Neural progenitor cell (in vitro differentiated cells): Measurements from ENCODE around the gene UBE3D. TPM values are rescaled to one million over a fixed set of nuclear protein-coding genes. Genes with fewer than 3 reads are reported as not detected.
"Not testable (repeated sequence)": the region's sequence is repeated elsewhere in the genome, so short reads cannot be mapped to it uniquely, and the experiment has no call there.

Source experiments
- DNase-seq: peaks from one replicate; pipeline ENCODE4 v3.0.0-alpha.2; 2016; ENCODE audit warnings: low spot score
- H2AFZ ChIP-seq: fragments of 200-600 bp; sonication (generic); replicated peaks from 2 replicates; pipeline ENCODE4 v1.6.1; 2016; ENCODE audit warnings: antibody characterized with exemption
- H3F3A ChIP-seq: fragments of 200-600 bp; sonication (generic); 2 replicates; pipeline ENCODE4 v1.6.1; 2016; ENCODE audit warnings: antibody characterized with exemption, low read depth
- H3K27ac ChIP-seq: fragments of 200-600 bp; sonication (generic); 2 replicates; pipeline ENCODE4 v1.5.1; 2016; ENCODE audit warnings: mild to moderate bottlenecking
- H3K27me3 ChIP-seq: fragments of 200-600 bp; sonication (generic); 2 replicates; pipeline ENCODE4 v1.6.1; 2016; ENCODE audit warnings: mild to moderate bottlenecking, moderate library complexity
- H3K36me3 ChIP-seq: fragments of 200-600 bp; sonication (generic); 2 replicates; pipeline ENCODE4 v1.5.1; 2016
- H3K4me1 ChIP-seq: fragments of 200-600 bp; sonication (generic); 2 replicates; pipeline ENCODE4 v1.6.1; 2016; ENCODE audit warnings: mixed run types
- H3K4me2 ChIP-seq: fragments of 200-600 bp; sonication (generic); 2 replicates; pipeline ENCODE4 v1.6.1; 2016
- H3K4me3 ChIP-seq: fragments of 200-600 bp; sonication (generic); 2 replicates; pipeline ENCODE4 v1.5.1; 2016
- H3K79me2 ChIP-seq: fragments of 200-600 bp; sonication (generic); 2 replicates; pipeline ENCODE4 v1.6.1; 2016; ENCODE audit warnings: low read depth
- H3K9ac ChIP-seq: fragments of 200-600 bp; sonication (generic); 2 replicates; pipeline ENCODE4 v1.6.1; 2016
- H3K9me3 ChIP-seq: fragments of 200-600 bp; sonication (generic); 2 replicates; pipeline ENCODE4 v1.5.1; 2016; ENCODE audit warnings: low read depth
- H4K20me1 ChIP-seq: fragments of 200-600 bp; sonication (generic); 2 replicates; pipeline ENCODE4 v1.6.1; 2016; ENCODE audit warnings: low read depth
- H3K27ac Mint-ChIP-seq: 3 replicates; pipeline ENCODE4 v1.8.0; 2021; ENCODE audit warnings: mixed read lengths
- H3K27me3 Mint-ChIP-seq: 2 replicates; pipeline ENCODE4 v1.8.0; 2022; ENCODE audit warnings: low read depth, mild to moderate bottlenecking, inconsistent platforms, moderate library complexity, mixed read lengths; ENCODE audit not compliant: insufficient read depth
- H3K36me3 Mint-ChIP-seq: 3 replicates; pipeline ENCODE4 v1.8.0; 2021; ENCODE audit warnings: mixed read lengths
- H3K4me1 Mint-ChIP-seq: 3 replicates; pipeline ENCODE4 v1.8.0; 2021; ENCODE audit warnings: mixed read lengths
- H3K4me3 Mint-ChIP-seq: 3 replicates; pipeline ENCODE4 v1.8.0; 2021; ENCODE audit warnings: mild to moderate bottlenecking, moderate library complexity, mixed read lengths
- H3K9me3 Mint-ChIP-seq: 3 replicates; pipeline ENCODE4 v1.8.0; 2020; ENCODE audit warnings: mixed read lengths
- CTCF ChIP-seq: fragments of 200-600 bp; sonication (generic); IDR thresholded peaks from 2 replicates; pipeline ENCODE4 v1.5.1; 2017; ENCODE audit warnings: antibody characterized with exemption, mild to moderate bottlenecking
- EZH2 ChIP-seq: fragments of 200-600 bp; sonication (generic); IDR thresholded peaks from 2 replicates; pipeline ENCODE4 v1.6.1; 2017; ENCODE audit warnings: antibody characterized with exemption, mild to moderate bottlenecking, moderate library complexity
- EZH2phosphoT487 ChIP-seq: fragments of 200-600 bp; sonication (generic); IDR thresholded peaks from 2 replicates; pipeline ENCODE4 v1.6.1; 2017; ENCODE audit warnings: antibody characterized with exemption
- total RNA-seq: library from RNA; depleted of rRNA; stranded (reverse); fragments of >200 nt; gene quantifications from 2 replicates; pipeline ENCODE4 v1.2.3, GENCODE V29; 2015; ENCODE audit warnings: low replicate concordance

The UBE3D gene
- total RNA-seq, 1 donor from 2014 or later = 86.3 TPM

- Mint-ChIP-seq H3K9me3 (peaks cover 33% of the 10 kb centered on the region), H3K27me3 (peaks cover 5% of the 10 kb centered on the region), H3K4me1 (peaks cover 9% of the 10 kb centered on the region), H3K4me3 (no peak overlapping the region), H3K36me3 (peaks cover 8% of the 10 kb centered on the region), H3K27ac (no peak overlapping the region)
- Histone ChIP-seq H3K9ac (no peak overlapping the region), H3K27me3 (no peaks in the 10 kb centered on the region), H3K9me3 (no peaks in the 10 kb centered on the region), H3K79me2 (no peaks in the 10 kb centered on the region), H3K36me3 (no peaks in the 10 kb centered on the region), H3K27ac (no peak overlapping the region), H3F3A (no peaks in the 10 kb centered on the region), H4K20me1 (no peaks in the 10 kb centered on the region), H2AFZ (no peak overlapping the region), H3K4me2 (no peak overlapping the region), H3K4me3 (no peak overlapping the region), H3K4me1 (no peaks in the 10 kb centered on the region)
- TF ChIP-seq EZH2phosphoT487 = no peak
- no peak for TF ChIP-seq CTCF
- TF ChIP-seq EZH2 = no peak
- no peak for DNase-seq
Measured at GRCh38 chr6:82862543-82862942, 203.1 kb downstream of the UBE3D start.

- Histone ChIP-seq H3K27ac (no peak overlapping the region), H3K9me3 (no peaks in the 10 kb centered on the region), H3K79me2 (no peaks in the 10 kb centered on the region), H2AFZ (no peak overlapping the region), H3K4me1 (no peaks in the 10 kb centered on the region), H3K36me3 (no peaks in the 10 kb centered on the region), H3F3A (no peaks in the 10 kb centered on the region), H3K9ac (no peak overlapping the region), H3K4me3 (no peak overlapping the region), H4K20me1 (no peaks in the 10 kb centered on the region), H3K4me2 (no peak overlapping the region), H3K27me3 (no peaks in the 10 kb centered on the region)
- peaks cover 8% of the 10 kb centered on the region for H3K36me3 Mint-ChIP-seq
- TF ChIP-seq CTCF (no peak), EZH2 (no peak), EZH2phosphoT487 (no peak)
- H3K27ac Mint-ChIP-seq = no peak overlapping the region
- DNase-seq = no peak
- H3K27me3 Mint-ChIP-seq = peaks cover 5% of the 10 kb centered on the region
- H3K4me1 Mint-ChIP-seq = peaks cover 3% of the 10 kb centered on the region
- no peak overlapping the region for H3K4me3 Mint-ChIP-seq
- H3K9me3 Mint-ChIP-seq = peaks cover 28% of the 10 kb centered on the region
Measured at GRCh38 chr6:82861121-82861520, 204.5 kb downstream of the UBE3D start.

- H3K4me1 Mint-ChIP-seq, H4K20me1 ChIP-seq, H2AFZ ChIP-seq, H3K9ac ChIP-seq, H3K27me3 Mint-ChIP-seq, DNase-seq, H3K36me3 ChIP-seq, H3K79me2 ChIP-seq, H3K4me3 Mint-ChIP-seq, H3K9me3 ChIP-seq, H3K27me3 ChIP-seq, H3K27ac ChIP-seq, H3F3A ChIP-seq, H3K27ac Mint-ChIP-seq, H3K4me2 ChIP-seq, H3K4me3 ChIP-seq, H3K4me1 ChIP-seq: not testable (repeated sequence)
- Mint-ChIP-seq H3K36me3 (peaks cover 11% of the 10 kb centered on the region), H3K9me3 (peaks cover 33% of the 10 kb centered on the region)
Measured at GRCh38 chr6:82856077-82856476, 209.6 kb downstream of the UBE3D start.

- H3K79me2 ChIP-seq, H3K4me1 Mint-ChIP-seq: not testable (repeated sequence)
Measured at GRCh38 chr6:82852904-82853303, 212.7 kb downstream of the UBE3D start.

More at GRCh38 chr6:82852904-82853303, 212.7 kb downstream of the UBE3D start:
- H3K27me3 Mint-ChIP-seq, H3F3A ChIP-seq, H4K20me1 ChIP-seq, H3K9ac ChIP-seq, H3K4me2 ChIP-seq, H3K27ac Mint-ChIP-seq, H3K4me3 ChIP-seq, H3K36me3 ChIP-seq, H3K27me3 ChIP-seq, H2AFZ ChIP-seq, H3K27ac ChIP-seq, H3K4me1 ChIP-seq, H3K4me3 Mint-ChIP-seq, DNase-seq, H3K9me3 ChIP-seq: not testable (repeated sequence)
- Mint-ChIP-seq H3K9me3 (peaks cover 52% of the 10 kb centered on the region), H3K36me3 (peaks cover 18% of the 10 kb centered on the region)
